CMK (cell line): ENCODE data around the gene LRRK1.

Experiments used
- DNase-seq: peaks from one replicate; pipeline ENCODE4 v3.0.0-alpha.2; 2010; ENCODE audit warnings: low read depth

The LRRK1 gene

DNA sequence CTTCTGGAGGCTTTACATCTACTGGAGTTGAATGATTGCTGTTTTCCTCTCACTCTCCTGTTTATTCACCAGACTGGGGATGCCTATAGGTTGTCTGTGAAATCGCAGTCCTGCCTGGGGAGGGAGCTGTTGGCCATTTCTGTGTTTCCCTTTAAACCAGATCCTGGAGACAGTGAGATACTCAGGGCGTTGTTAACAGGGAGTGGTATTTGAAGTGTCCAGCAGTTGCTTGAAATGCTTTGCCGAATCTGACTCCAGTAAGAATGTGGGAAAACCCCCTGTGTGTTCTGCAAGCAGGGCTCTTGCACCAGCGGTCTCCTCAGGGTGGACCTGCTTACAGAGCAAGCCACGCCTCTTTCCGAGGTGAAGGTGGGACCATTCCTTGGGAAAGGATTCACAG, 4.3 kb upstream of the LRRK1 start:
- no peak for DNase-seq

GRCh38 chr15:100918034-100918689, 995 bp upstream of the LRRK1 start:
- DNase-seq, result no peak

- no peak for DNase-seq
These were observed 586 bp downstream of the LRRK1 start for GRCh38 chr15:100919481-100920405.

GRCh38 chr15:100920516-100921135, 1.5 kb downstream of the LRRK1 start:
- no peak for DNase-seq

GRCh38 chr15:100922192-100923040, 3.3 kb downstream of the LRRK1 start:
- no peak for DNase-seq

GRCh38 chr15:100923076-100923475, 3.9 kb downstream of the LRRK1 start:
- no peak for DNase-seq

DNA sequence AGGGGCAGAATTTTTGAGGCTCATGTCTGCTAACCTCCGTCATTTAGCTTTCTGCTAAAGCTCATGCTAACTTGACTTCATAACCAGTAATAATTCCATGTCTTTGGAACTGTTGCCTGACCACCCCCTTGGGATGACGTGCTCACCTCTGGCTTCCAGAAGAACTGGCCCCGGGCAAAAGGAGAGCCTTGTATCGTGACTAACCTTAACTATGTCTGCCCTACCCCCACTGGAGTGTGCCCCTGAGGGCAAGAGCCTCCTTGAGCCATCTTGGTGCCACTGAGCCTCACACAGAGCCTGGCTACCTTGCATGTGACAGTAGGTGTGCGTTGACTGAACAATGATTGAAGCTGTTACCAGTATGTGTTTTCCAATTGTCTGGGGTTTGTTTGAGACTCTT, 4.7 kb downstream of the LRRK1 start:
- DNase-seq, result no peak

- no peak for DNase-seq
These were observed 5.3 kb downstream of the LRRK1 start for GRCh38 chr15:100924436-100924835.

GRCh38 chr15:100925480-100925879, 6.3 kb downstream of the LRRK1 start:
- DNase-seq, result no peak

DNA sequence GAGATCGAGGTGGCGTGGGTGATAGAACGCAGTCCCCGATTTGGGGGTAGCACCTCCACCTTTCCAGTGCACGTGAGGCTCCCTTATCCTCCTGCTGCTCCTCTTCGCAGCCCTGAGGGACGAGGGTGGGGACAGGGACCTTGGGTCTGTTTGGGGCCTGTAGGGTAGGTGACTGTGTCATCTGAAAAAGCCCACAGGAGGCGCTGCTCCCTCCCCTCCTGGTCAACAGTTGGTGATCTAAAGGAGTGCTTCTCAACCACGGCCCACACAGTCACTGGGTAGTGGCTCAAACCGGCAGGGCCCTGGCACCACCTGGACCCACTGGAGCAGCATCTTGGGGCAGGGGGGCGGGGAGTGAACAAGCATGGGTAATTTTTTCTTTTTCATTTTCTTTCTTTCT, 7.1 kb downstream of the LRRK1 start:
- no peak for DNase-seq

DNA sequence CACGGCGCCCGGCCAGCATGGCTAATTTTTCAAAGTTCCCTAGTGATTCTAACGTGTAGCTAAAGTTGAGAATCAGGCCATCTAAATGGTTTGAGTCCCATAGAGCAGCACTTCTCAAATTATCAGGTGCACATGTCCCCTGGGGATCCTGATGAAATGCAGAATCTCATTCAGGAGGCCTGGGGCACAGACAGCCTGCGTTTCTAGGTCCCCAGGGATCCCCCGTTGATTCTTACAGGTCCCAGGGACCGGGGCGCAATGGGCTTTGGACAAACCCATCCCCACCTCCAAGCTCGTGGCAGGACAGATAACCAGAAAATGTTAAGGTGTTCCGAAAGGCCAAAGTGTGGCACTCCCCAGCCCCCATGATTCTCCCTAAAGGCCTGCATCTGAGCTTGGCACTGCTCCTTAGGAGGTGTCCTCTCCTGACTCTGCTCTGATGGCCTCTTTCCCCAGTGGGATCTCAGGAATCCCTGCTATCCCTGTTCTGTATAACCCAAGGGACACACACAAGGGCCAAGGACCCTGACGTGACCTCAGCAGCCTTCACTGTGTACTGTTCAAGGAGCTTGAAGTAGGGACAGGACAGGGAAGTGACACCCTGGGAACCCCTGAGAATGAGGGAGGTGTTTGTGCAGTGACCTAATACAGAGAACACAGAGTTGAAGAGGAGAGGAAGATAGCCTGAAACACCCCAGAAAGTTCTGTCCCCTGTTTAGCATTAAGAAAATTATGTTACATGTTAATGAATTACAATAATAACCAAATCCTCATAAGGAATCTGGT, 8.0 kb downstream of the LRRK1 start:
- DNase-seq, result no peak

DNA sequence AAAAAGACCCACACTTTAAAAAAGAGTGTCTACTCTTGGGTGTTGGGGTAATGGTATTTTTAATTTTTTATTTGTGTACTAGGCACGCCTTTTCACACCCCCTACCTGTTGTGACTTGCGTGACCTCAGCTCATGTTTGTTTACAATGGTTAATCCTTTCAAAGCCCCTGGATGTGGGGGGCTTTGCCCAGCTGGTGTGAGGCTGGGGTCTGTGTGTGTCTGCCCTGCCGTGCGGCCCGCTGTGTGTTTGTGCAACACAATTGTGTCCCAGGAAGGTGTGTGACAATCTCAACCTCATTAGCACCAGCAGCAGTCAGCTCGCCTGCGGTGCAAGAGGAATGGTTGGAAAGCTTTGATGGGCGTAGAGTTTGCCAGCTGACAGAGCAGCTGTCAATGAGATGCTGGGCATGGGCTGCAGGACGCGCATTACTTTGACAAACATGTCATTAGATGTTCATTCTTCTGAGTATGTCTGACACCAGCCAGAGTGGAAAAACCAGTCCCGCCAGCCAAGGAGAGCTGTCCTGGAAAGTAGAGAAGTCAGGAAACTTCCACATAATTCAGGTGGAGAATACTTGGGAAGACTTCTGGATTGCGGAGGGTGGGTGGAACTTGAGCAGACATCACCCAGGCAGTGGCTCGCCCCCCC, 9.6 kb downstream of the LRRK1 start:
- DNase-seq, result no peak

DNA sequence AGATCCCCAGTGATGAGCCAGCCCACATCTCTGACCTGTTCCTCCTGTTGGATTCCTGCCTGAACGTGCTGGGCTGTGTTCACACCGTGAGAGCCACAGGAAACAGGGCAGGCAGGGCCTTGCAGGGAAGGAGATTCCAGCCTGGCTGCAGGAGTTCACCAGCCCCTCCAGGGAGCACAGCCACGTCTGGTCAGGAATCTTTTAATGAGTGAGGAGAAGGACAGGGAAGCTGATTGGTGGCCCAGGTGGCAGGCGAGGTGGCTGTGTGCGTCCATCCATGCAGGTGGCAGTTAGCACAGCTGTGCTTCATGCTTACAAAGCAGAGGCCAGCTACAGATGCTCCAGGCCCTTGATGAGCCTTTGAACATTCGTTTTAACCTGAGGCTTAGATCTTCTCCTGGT, 10.5 kb downstream of the LRRK1 start:
- no peak for DNase-seq

- DNase-seq, result no peak
These were observed 11.2 kb downstream of the LRRK1 start for GRCh38 chr15:100930306-100930848.

DNA sequence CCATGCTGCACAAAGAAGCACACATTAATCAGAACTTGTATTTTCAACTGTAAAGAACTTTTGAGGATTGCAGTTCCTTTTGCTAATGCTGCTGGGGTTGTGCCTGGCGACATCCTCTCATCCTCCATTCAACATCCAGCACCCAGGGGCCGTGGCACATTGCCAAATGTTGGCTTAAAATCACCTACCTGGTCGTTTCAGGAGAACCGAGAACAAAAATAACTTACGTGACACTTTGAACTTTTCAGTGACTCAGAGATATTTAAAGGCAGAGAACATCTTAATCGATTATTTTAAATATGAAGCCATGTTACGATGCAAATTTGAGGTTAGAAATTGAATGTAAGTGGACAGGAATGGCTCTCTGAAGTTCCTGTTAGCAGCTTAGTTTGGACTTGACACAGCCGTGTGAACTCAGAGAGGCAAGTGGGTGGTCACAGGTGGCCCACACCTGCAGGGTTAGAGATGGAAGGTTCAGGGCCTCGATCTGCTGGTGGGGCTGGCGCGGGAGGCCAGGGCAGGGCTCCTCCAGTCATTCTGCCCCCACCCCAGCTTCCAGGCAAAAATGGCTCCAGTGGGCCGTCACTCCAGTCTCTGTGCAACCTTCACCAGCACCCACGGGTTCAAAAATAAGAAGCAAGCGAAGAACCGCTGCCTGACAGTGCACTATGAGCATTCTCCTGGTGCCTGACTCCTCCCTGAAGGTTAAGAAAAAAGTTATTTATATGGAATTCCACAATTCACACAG, 12.2 kb downstream of the LRRK1 start:
- DNase-seq, result no peak

DNA sequence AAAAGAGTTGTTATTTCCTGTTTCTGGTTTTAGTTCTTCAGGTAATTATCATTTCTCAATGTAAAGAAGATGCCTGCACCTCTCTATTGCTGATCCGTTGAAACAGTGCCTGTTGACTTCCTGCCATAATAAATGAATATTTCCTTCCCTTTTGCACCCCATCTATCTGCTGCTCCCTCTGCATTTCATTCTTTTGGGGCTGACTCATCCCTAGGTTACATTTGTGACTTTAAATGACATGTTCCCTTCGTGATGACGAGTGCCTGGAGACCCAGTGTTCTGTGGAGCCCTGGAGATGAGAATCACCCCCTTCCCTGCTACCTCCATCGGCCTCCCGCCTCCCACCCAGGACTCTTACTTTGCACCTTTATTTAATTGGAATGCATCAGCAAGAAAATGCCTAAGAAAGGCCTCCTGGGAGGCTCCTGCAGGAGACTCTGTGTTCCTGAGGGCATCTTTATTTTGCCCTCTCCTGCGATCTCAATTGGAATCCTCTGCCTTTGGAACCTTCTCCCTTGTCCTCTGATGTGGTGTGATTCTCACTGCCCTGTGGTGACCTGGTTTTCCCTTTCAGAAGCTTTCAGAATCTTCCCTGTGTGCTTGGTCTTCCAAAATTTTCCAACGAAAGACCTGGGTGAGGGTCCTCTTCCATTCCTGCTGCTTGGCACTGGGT, 13.7 kb downstream of the LRRK1 start:
- DNase-seq, result no peak

GRCh38 chr15:100934166-100934565, 15.0 kb downstream of the LRRK1 start:
- no peak for DNase-seq

GRCh38 chr15:100934726-100935125, 15.6 kb downstream of the LRRK1 start:
- DNase-seq, result no peak

DNA sequence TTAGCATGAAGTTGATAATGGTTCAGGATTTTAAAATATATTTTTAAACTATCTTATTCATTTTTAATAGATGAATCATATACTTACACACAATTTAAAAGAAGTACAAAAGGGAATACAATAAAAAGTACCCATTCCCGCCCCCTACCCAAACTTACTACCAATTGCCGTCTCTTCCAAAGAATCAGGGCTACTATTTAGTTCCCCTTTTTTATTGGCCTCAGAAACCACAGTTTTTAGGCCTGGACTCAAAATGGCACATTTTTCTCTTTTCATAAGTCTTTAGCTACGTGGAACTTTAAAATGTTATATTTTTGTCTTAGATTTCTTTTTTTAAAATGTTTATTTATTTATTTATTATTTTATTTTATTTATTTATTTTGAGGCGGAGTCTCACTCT, 18.0 kb downstream of the LRRK1 start:
- no peak for DNase-seq
